OCI-M2 (cell line): ENCODE data around the gene EPYC.

ENCODE experiments used
- DNase-seq: peaks from one replicate; lab custom pipeline; 2025; ENCODE audit not compliant: unreplicated experiment; lab: John Stamatoyannopoulos, UW

Gene EPYC

DNA sequence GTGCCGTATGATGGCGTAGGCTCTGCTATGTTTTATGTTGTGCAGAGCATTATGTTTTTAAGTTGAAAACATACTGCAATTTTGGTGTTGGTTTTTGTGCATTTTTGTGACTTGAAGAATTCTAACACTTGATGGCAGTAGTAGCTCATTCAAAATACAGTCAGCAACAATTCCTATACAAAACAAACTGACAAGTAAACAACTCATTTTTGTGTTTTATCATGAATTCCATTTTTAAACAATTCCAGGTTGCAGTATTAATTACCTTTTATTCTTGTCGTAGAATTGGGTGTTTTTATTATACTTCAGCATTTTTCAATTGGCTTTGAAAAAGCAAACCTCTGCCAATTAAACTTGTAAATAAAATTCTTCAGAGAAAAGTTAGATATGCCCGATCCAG is 45.7 kb downstream of the EPYC start:
- no peak for DNase-seq

GRCh38 chr12:90958347-90958746 is 46.4 kb downstream of the EPYC start:
- DNase-seq = no peak

DNA sequence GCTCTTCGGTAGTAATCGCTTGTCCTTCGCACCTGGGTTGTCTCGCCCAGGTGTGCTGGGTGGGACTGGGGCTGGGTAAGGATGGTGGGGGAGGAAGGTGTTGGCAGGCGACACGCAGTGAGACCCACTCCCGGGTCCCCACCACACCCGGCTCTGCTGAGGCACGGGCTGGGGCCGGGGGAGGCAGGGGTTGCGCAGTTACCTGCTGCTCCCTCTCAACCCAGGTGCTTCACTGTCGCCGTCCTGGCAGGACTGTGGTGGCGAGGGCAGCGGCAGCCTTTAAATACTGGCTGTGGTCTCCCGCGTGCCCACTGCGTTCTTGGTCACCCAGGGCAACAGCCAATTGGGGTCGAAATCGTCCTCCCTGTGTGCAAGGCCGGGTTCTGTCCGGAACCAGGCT is 49.9 kb downstream of the EPYC start, which contains the start of gene CCER1:
Gene CCER1, minus strand, starts transcription at position 256 of the 400 bp plus-strand sequence. CDS start 434 bp downstream, outside the sequence.
- DNase-seq = no peak

DNA sequence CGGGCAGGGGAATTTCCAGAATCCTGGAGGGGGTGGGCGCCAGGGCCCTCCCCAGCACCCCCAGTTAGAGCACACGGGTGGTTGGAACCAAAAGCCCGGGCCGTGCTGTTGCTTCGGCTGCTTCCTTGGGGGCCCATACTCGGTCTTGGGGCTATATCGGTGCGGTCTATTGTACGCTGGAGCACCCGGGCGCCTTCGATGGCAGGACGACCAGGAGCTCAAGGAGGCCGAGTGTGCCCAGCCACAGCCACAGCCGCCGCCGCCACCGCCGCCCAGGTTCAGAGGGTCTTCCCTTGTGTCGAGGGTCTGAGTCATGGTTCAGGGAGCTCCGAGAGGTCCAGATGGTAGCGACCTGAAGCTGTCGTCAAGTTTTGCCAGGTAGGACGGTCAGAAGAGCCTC is 50.3 kb downstream of the EPYC start:
- no peak for DNase-seq

DNA sequence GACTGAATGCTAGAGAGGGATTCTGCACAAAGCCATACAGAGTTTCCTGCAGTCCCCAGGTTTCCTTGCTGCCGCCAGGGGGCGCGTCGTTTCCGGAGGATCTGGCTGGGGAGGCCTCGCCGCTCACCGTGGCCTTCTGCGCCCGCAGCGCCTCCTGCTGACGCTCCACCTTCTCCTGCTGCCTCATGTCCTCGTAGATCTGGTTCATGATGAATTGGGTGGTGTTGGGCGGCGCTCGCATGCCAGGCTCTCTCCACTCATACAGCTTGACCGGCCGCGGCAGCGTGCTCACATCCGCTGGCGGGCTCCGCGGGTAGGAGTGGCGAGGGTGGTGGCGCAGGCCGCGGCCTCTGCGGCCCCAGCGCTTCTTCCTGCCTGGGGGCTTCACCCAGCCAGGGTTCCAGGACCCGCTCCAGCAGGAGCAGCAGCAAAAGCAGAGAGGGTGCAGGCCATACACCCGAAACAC is 50.8 kb downstream of the EPYC start:
- no peak for DNase-seq

- DNase-seq = no peak
Measured at GRCh38 chr12:90951432-90952105, 53.2 kb downstream of the EPYC start.

- no peak for DNase-seq
Measured at GRCh38 chr12:90947869-90948268, 56.9 kb downstream of the EPYC start.

GRCh38 chr12:90945070-90945649 is 59.6 kb downstream of the EPYC start:
- no peak for DNase-seq

- no peak for DNase-seq
Measured at GRCh38 chr12:90943255-90943654, 61.5 kb downstream of the EPYC start.

GRCh38 chr12:90940872-90941499 is 63.8 kb downstream of the EPYC start:
- no peak for DNase-seq

- DNase-seq = no peak
Measured at GRCh38 chr12:90939382-90939781, 65.4 kb downstream of the EPYC start.

DNA sequence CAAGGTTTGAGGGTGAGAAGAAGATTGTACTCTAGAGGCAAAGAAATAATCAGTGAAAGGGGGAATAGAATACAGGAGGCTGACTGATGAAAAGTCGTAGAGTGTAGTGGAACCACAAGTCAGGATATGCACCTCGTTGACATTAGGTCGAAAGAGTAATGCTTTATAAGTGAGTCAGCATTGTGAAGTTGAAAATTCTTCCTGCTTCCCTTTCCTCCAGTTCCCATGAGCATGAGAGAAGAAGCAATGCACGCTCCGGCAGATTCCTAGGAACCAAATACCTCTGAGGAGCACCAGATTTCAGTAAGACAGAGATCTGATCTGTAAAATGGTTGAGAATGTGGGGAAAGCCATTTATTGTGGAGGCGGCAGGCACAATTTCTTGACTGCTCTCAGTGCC is 66.3 kb downstream of the EPYC start:
- no peak for DNase-seq

DNA sequence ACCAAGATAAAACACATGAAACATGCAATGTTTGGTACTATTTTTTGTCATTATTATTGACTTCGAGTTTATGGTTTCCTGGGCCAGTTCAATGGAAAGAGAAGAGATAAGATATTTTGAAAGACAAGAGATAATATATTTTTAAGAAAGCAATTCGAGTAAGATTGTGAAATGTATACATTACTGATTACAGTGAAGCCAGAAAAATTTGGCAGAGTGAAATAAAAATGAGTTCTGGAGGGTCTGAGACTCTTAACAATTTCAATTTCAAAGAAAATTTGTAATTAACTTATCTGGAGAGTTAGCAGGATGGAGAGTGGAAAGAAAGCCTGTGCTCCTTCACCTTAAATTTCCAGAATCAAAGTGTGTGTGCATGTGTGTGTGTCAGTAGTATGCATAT is 67.1 kb downstream of the EPYC start:
- no peak for DNase-seq

DNA sequence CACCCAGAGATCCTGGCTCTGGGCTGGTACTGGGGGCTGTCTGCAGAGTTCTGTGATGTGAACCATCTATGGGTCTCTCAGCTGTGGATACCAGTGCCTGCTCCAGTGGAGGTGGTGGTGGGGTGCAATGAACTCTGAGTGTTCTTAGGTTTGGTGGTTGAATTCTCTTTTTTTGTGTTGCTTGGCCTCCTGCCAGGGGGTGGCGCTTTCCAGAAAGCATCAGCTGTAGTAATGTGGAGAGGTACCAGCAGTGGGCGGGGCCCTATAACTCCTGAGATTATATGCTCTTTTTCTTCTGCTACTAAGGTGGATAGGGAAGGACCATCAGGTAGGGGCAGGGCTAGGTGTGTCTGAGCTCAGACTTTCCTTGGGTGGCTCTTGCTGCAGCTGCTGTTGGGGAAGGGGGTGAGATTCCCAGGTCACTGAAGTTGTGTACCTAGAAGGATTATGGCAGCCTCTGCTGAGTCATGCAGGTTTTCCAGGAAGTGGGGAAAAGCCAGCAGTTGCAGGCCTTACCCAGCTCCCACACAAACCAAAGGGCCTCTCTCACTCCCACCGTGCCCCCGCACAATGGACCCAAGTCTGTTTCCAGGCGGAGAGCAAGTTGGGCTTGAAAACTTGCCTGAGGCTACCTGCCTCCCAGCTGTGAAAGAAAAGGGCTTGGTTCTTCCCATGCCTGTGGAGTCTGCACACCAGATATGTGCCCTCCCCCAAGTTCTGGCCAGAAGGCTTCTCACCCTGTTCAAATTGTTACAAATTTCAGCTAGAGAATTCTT is 68.4 kb downstream of the EPYC start:
- no peak for DNase-seq

DNA sequence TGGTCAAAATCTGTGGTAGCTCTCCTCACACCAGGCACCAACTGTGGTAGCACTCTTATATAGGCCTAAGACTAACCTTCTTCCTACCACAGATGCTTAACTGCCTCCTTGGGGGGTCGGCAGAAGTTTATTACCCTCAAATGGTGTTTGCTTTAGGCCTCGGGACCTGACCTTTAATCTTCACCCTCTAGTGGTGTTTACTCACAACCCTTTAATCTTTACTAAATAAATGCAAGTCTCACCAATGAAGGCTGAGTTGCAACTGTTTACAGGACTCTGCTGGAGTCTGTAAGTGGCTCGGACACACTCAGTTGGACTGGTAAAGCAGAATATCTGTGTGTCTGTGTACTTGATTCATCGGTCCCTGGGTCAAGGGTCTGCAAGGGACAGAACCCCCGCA is 79.2 kb downstream of the EPYC start:
- no peak for DNase-seq

DNA sequence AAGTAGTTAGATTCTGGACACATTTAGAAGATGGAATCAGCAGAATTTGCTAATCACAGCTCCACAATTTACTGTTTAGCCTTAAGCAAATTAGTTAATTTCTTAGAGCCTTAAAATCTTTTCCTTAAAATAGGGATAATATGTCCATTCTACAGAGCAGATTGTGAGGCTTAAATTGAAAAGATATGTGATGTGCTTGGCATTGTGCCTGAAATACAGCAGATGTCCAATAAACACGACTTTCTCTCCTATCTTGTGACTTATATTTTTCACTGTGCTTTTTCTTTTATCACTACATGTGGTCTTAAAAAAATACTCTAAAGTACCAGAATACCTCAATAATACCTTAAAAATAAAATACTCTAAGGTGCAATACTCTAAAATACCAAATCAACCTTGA is 80.4 kb downstream of the EPYC start:
- DNase-seq = no peak

GRCh38 chr12:90922145-90922627 is 82.6 kb downstream of the EPYC start:
- no peak for DNase-seq

GRCh38 chr12:90921536-90921935 is 83.2 kb downstream of the EPYC start:
- no peak for DNase-seq

- no peak for DNase-seq
Measured at GRCh38 chr12:90920222-90920621, 84.5 kb downstream of the EPYC start.

GRCh38 chr12:90917431-90917830 is 87.3 kb downstream of the EPYC start:
- no peak for DNase-seq

DNA sequence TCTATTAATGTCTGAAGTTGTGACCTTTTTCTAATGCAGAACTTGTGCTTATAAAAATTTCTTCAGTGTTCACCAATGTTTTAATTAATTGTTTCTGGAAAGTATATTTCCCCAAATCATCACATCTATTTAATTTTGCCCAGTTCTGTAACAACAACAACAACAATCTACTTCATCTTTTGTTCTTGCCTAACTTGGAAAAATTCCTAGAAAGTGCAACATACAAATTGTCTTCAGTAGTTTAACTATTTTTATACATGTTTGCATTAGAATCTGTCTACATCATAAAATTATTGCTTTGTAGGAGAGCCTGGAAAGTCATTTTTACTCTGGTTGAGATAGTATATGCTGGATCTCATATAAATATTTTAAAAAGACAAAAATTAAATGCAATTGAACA is 88.3 kb downstream of the EPYC start:
- no peak for DNase-seq
